Keratinocyte (primary cell): ENCODE measurements around the gene SP5. TPM values are rescaled to one million over a fixed set of nuclear protein-coding genes. Genes with fewer than 3 reads are reported as not detected.
"Not testable (repeated sequence)": the region's sequence is repeated elsewhere in the genome, so short reads cannot be mapped to it uniquely, and the experiment has no call there.

ENCODE experiments used
- DNase-seq: peaks from one replicate; pipeline ENCODE4 v3.0.0-alpha.2; 2011; ENCODE audit warnings: low read depth, missing footprints, low spot score
- FAIRE-seq: peaks from 2 replicates; lab custom pipeline; 2011; peaks lifted over from hg19 to GRCh38; lab: Jason Lieb, UNC
- H2AFZ ChIP-seq: 2 replicates; pipeline ENCODE4 v1.6.0; 2012; ENCODE audit warnings: low read length, control low read depth, inconsistent platforms; ENCODE audit not compliant: control insufficient read depth
- H3K27ac ChIP-seq: 2 replicates; pipeline ENCODE4 v1.5.1; 2011; ENCODE audit warnings: low read length; ENCODE audit not compliant: control insufficient read depth, insufficient read depth
- H3K27me3 ChIP-seq: 3 replicates; pipeline ENCODE4 v1.6.0; 2011; ENCODE audit warnings: low read length; ENCODE audit not compliant: control insufficient read depth, insufficient read depth; ENCODE audit errors: extremely low read depth
- H3K36me3 ChIP-seq, 2 experiments: 2 replicates in 1 of 2; 3 replicates in 1 of 2; pipeline ENCODE4 v1.5.1; 2011; ENCODE audit warnings: low read length in 2 of 2, mild to moderate bottlenecking in 1 of 2; ENCODE audit not compliant: control insufficient read depth in 2 of 2, insufficient read depth in 2 of 2; ENCODE audit errors: extremely low read depth in 1 of 2
- H3K4me1 ChIP-seq: 3 replicates; pipeline ENCODE4 v1.5.1; 2011; ENCODE audit warnings: low read length; ENCODE audit not compliant: control insufficient read depth, insufficient read depth; ENCODE audit errors: extremely low read depth
- H3K4me2 ChIP-seq: 3 replicates; pipeline ENCODE4 v1.6.0; 2011; ENCODE audit warnings: low read depth, low read length; ENCODE audit not compliant: control insufficient read depth, insufficient read depth; ENCODE audit errors: extremely low read depth
- H3K4me3 ChIP-seq, 3 experiments: fragments of 200-600 bp in 1 of 3; sonication (generic) in 1 of 3; 2 replicates in 2 of 3; 3 replicates in 1 of 3; pipeline ENCODE4 v1.5.1; 2011 to 2016; ENCODE audit warnings: low read length in 3 of 3, mild to moderate bottlenecking in 3 of 3, control low read depth in 2 of 3, inconsistent platforms in 1 of 3, low read depth in 1 of 3, mixed read lengths in 1 of 3, mixed run types in 1 of 3, moderate library complexity in 1 of 3; ENCODE audit not compliant: control insufficient read depth in 2 of 3, insufficient read depth in 2 of 3; ENCODE audit errors: extremely low read depth in 1 of 3
- H3K79me2 ChIP-seq: 2 replicates; pipeline ENCODE4 v1.6.0; 2012; ENCODE audit warnings: low read length; ENCODE audit not compliant: control insufficient read depth, insufficient read depth
- H3K9ac ChIP-seq: 3 replicates; pipeline ENCODE4 v1.6.0; 2011; ENCODE audit warnings: low read length; ENCODE audit not compliant: control insufficient read depth, insufficient read depth; ENCODE audit errors: extremely low read depth
- H3K9me1 ChIP-seq: 3 replicates; pipeline ENCODE4 v1.6.0; 2011; ENCODE audit warnings: low read length; ENCODE audit not compliant: control insufficient read depth, insufficient read depth; ENCODE audit errors: extremely low read depth
- H3K9me3 ChIP-seq: 2 replicates; pipeline ENCODE4 v1.5.1; 2012; ENCODE audit warnings: low read depth, low read length; ENCODE audit not compliant: control insufficient read depth
- H4K20me1 ChIP-seq: 3 replicates; pipeline ENCODE4 v1.6.0; 2011; ENCODE audit warnings: low read length; ENCODE audit not compliant: control insufficient read depth, insufficient read depth; ENCODE audit errors: extremely low read depth
- CTCF ChIP-seq, 3 experiments: IDR thresholded peaks in 1 of 3; conservative IDR thresholded peaks in 1 of 3; optimal IDR thresholded peaks in 1 of 3; 2 replicates in 2 of 3; 3 replicates in 1 of 3; pipeline versions ENCODE3 to v1.5.1; 2011; ENCODE audit warnings: low read length in 3 of 3, mild to moderate bottlenecking in 3 of 3, moderate library complexity in 2 of 3, control low read depth in 1 of 3, inconsistent platforms in 1 of 3; ENCODE audit not compliant: insufficient read depth in 2 of 3; ENCODE audit errors: extremely low read depth in 1 of 3
- EZH2 ChIP-seq: IDR thresholded peaks from one replicate; pipeline ENCODE4 v1.6.1; 2012; ENCODE audit warnings: inconsistent platforms, mild to moderate bottlenecking, low read length, moderate library complexity
- dilution Hi-C: fragments of 300-500 bp; cut with MboI; formaldehyde crosslinking; loops from one replicate; pipeline ENCODE4 v1.7.0; 2020; ENCODE audit warnings: low sequenced_read_pairs; ENCODE audit not compliant: extremely low pct_ligation_motif_present
- polyA plus RNA-seq, 5 experiments: library from polyadenylated mRNA; depleted of rRNA in 3 of 5; stranded (reverse) in 3 of 5; stranded (forward) in 1 of 5; unstranded in 1 of 5; fragments of >200 nt; gene quantifications; 1 replicate in 1 of 5; 2 replicates in 3 of 5; 3 replicates in 1 of 5; pipeline versions ENCODE4 v1.2.1 to v1.2.3, GENCODE V29; 2011 to 2012; ENCODE audit warnings: missing spikeins in 2 of 5, low read depth in 1 of 5, low replicate concordance in 1 of 5

The SP5 gene
- polyA plus RNA-seq, 1 donor (not counting 4 experiments of a cell fraction or from before 2014, with no cell fraction given), result not detected

- H3K9ac ChIP-seq, result no peak overlapping the region
- H2AFZ ChIP-seq, result no peak overlapping the region
- no peaks in the 10 kb centered on the region for H4K20me1 ChIP-seq
- FAIRE-seq (no peak), DNase-seq (no peak)
- H3K9me1 ChIP-seq, result no peaks in the 10 kb centered on the region
- no peak for TF ChIP-seq CTCF (optimal IDR thresholded peaks at IDR 0.05 in 1 of 3, IDR thresholded peaks at IDR 0.05 in 1 of 3, conservative IDR thresholded peaks at IDR 0.05 in 1 of 3; ENCODE audit: extremely low read depth in 1 of 3, insufficient read depth in 2 of 3, low read length in 3 of 3)
- TF ChIP-seq EZH2, result no peak
- dilution Hi-C loops, result no loop called here
- H3K4me3 ChIP-seq, result no peak overlapping the region
- H3K9me3 ChIP-seq, result no peaks in the 10 kb centered on the region
- no peaks in the 10 kb centered on the region for H3K27me3 ChIP-seq
- H3K4me2 ChIP-seq, result no peak overlapping the region
- no peaks in the 10 kb centered on the region for H3K79me2 ChIP-seq
- H3K36me3 ChIP-seq, result no peaks in the 10 kb centered on the region
- H3K4me1 ChIP-seq, result peaks cover 10% of the 10 kb centered on the region
- no peak overlapping the region for H3K27ac ChIP-seq
Observed at GRCh38 chr2:170745305-170745704, 30.2 kb downstream of the SP5 start.

- FAIRE-seq (peak; percentile 97), DNase-seq (peak; percentile 75)
- H3K9me3 ChIP-seq, result no peaks in the 10 kb centered on the region
- H3K79me2 ChIP-seq, result no peaks in the 10 kb centered on the region
- no peaks in the 10 kb centered on the region for H3K27me3 ChIP-seq
- H3K9ac ChIP-seq, result peak overlapping the region; percentile 60
- peak overlapping the region; percentile 86 for H3K27ac ChIP-seq
- H2AFZ ChIP-seq, result peak overlapping the region; percentile 93
- no peak overlapping the region for H3K4me3 ChIP-seq
- H3K36me3 ChIP-seq, result no peaks in the 10 kb centered on the region
- no peaks in the 10 kb centered on the region for H3K9me1 ChIP-seq
- TF ChIP-seq EZH2 (no peak), CTCF (optimal IDR thresholded peaks at IDR 0.05 in 1 of 3, IDR thresholded peaks at IDR 0.05 in 1 of 3, conservative IDR thresholded peaks at IDR 0.05 in 1 of 3; ENCODE audit: extremely low read depth in 1 of 3, insufficient read depth in 2 of 3, low read length in 3 of 3) (no peak)
- peaks cover 7% of the 10 kb centered on the region for H3K4me1 ChIP-seq
- H4K20me1 ChIP-seq, result no peaks in the 10 kb centered on the region
- H3K4me2 ChIP-seq, result peak overlapping the region; percentile 82
- dilution Hi-C loops, result no loop called here
Observed at GRCh38 chr2:170747921-170748320, 32.8 kb downstream of the SP5 start.

- H3K36me3 ChIP-seq, FAIRE-seq, H3K4me1 ChIP-seq, dilution Hi-C loops, H3K9me3 ChIP-seq, H3K27me3 ChIP-seq, H2AFZ ChIP-seq, H3K9me1 ChIP-seq, H3K9ac ChIP-seq, H3K79me2 ChIP-seq, H4K20me1 ChIP-seq, H3K4me3 ChIP-seq, DNase-seq, H3K4me2 ChIP-seq, H3K27ac ChIP-seq: not testable (repeated sequence)
Observed at GRCh38 chr2:170751555-170751954, 36.4 kb downstream of the SP5 start.
